ENCODE measurements around the gene DNTT. TPM values are rescaled to one million over a fixed set of nuclear protein-coding genes. Genes with fewer than 3 reads are reported as not detected.
A peak's percentile ranks its signal among the peaks of the same experiment; 100 is the strongest.

Gene DNTT
- total and polyA plus RNA-seq, 2 of the 13 experiments (the other 11 are each of a cell fraction or from before 2014, with no cell fraction given): not detected

DNA sequence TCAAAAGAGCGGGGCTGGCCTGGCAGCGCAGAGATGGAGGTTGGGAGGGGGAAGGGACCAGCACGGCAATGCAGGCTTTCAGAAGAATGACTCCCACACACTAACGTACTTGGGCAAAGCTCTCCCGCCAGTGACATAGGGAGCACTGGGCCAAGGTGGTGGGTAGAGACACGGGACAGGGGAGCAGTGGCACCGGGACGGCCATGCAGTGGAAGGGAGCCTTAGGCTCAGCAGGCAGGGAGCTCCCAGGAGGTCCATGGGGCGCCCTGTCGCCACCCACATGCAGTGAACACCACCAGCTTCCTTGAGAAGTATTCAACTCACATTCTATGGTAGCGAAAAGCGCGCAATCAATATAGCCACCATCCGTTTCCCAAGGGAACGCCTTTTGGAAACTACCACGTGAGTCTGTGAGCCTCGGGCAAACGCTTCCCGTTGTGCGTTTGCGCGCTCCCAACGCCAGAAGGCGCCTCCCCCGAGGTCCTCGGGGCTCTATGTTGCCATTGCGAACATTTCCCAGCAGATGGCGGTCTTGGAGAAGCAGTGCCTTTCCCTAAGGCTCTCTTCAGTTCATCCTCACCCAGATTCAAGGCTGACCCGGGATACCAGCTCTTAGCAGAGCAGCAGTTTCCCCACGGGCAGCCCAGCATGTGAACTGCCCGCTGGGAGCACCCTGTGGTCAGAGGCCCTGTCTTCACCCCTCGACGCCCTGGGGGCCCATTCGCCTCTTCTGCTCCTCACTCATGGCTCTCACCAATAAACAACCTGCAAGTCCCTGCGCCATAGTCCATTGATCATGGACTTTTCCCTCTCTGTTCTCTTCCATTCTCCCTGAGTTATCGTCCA is 71.0 kb downstream of the DNTT start (continued):
- TF ChIP-seq, protein P1, sequence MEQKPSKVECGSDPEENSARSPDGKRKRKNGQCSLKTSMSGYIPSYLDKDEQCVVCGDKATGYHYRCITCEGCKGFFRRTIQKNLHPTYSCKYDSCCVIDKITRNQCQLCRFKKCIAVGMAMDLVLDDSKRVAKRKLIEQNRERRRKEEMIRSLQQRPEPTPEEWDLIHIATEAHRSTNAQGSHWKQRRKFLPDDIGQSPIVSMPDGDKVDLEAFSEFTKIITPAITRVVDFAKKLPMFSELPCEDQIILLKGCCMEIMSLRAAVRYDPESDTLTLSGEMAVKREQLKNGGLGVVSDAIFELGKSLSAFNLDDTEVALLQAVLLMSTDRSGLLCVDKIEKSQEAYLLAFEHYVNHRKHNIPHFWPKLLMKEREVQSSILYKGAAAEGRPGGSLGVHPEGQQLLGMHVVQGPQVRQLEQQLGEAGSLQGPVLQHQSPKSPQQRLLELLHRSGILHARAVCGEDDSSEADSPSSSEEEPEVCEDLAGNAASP (CRISPR knock-in tag; IDR thresholded peaks at IDR 0.05; ENCODE audit: borderline replicate concordance): no peak
- TF ChIP-seq RARG (CRISPR knock-in tag; IDR thresholded peaks at IDR 0.05; ENCODE audit: low read depth) (no peak), SMARCE1 (IDR thresholded peaks at IDR 0.05; ENCODE audit: borderline replicate concordance) (no peak), ZNF335 (CRISPR knock-in tag; IDR thresholded peaks at IDR 0.05) (no peak), SNAPC2 (CRISPR knock-in tag; IDR thresholded peaks at IDR 0.05) (no peak), THAP11 (CRISPR knock-in tag; IDR thresholded peaks at IDR 0.05) (no peak; the same call in 1 of the 2 replicates), RBAK (CRISPR knock-in tag; IDR thresholded peaks at IDR 0.05) (no peak), FOXA1 (IDR thresholded peaks at IDR 0.05) (no peak), FOXA1 (CRISPR knock-in tag; IDR thresholded peaks at IDR 0.05) (peak; percentile 48), TAF15 (IDR thresholded peaks at IDR 0.05; ENCODE audit: low read depth, low read length, poor library complexity, severe bottlenecking) (no peak), ZNF331 (CRISPR knock-in tag; IDR thresholded peaks at IDR 0.05) (peak; percentile 34; the same call in 1 of the 2 replicates), ZNF761 (CRISPR knock-in tag; conservative IDR thresholded peaks at IDR 0.05) (no peak), ZNF484 (CRISPR knock-in tag; IDR thresholded peaks at IDR 0.05; ENCODE audit: borderline replicate concordance, low read depth) (no peak), NFATC3 (CRISPR knock-in tag; IDR thresholded peaks at IDR 0.05) (no peak), ZNF703 (CRISPR knock-in tag; IDR thresholded peaks at IDR 0.05; ENCODE audit: borderline replicate concordance) (no peak), SALL2 (CRISPR knock-in tag; IDR thresholded peaks at IDR 0.05) (no peak)
- TF ChIP-seq, protein P2, sequence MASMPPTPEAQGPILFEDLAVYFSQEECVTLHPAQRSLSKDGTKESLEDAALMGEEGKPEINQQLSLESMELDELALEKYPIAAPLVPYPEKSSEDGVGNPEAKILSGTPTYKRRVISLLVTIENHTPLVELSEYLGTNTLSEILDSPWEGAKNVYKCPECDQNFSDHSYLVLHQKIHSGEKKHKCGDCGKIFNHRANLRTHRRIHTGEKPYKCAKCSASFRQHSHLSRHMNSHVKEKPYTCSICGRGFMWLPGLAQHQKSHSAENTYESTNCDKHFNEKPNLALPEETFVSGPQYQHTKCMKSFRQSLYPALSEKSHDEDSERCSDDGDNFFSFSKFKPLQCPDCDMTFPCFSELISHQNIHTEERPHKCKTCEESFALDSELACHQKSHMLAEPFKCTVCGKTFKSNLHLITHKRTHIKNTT (CRISPR knock-in tag; IDR thresholded peaks at IDR 0.05): no peak
- TF ChIP-seq, protein P3, sequence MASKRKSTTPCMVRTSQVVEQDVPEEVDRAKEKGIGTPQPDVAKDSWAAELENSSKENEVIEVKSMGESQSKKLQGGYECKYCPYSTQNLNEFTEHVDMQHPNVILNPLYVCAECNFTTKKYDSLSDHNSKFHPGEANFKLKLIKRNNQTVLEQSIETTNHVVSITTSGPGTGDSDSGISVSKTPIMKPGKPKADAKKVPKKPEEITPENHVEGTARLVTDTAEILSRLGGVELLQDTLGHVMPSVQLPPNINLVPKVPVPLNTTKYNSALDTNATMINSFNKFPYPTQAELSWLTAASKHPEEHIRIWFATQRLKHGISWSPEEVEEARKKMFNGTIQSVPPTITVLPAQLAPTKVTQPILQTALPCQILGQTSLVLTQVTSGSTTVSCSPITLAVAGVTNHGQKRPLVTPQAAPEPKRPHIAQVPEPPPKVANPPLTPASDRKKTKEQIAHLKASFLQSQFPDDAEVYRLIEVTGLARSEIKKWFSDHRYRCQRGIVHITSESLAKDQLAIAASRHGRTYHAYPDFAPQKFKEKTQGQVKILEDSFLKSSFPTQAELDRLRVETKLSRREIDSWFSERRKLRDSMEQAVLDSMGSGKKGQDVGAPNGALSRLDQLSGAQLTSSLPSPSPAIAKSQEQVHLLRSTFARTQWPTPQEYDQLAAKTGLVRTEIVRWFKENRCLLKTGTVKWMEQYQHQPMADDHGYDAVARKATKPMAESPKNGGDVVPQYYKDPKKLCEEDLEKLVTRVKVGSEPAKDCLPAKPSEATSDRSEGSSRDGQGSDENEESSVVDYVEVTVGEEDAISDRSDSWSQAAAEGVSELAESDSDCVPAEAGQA (IDR thresholded peaks at IDR 0.05; ENCODE audit: low read depth): no peak
- TF ChIP-seq, protein P3 (CRISPR knock-in tag; IDR thresholded peaks at IDR 0.05; ENCODE audit: borderline replicate concordance): no peak
- TF ChIP-seq, protein P4, sequence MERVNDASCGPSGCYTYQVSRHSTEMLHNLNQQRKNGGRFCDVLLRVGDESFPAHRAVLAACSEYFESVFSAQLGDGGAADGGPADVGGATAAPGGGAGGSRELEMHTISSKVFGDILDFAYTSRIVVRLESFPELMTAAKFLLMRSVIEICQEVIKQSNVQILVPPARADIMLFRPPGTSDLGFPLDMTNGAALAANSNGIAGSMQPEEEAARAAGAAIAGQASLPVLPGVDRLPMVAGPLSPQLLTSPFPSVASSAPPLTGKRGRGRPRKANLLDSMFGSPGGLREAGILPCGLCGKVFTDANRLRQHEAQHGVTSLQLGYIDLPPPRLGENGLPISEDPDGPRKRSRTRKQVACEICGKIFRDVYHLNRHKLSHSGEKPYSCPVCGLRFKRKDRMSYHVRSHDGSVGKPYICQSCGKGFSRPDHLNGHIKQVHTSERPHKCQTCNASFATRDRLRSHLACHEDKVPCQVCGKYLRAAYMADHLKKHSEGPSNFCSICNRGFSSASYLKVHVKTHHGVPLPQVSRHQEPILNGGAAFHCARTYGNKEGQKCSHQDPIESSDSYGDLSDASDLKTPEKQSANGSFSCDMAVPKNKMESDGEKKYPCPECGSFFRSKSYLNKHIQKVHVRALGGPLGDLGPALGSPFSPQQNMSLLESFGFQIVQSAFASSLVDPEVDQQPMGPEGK (CRISPR knock-in tag; IDR thresholded peaks at IDR 0.05): no peak
